K562 (cell line): ENCODE data around the gene TP53I3. TPM values are rescaled to one million over a fixed set of nuclear protein-coding genes. Genes with fewer than 3 reads are reported as not detected.

Experiments used
- ATAC-seq: fragments of 200-7000 bp; cut with Tn5 transposase; 3 replicates; pipeline ENCODE4 v1.9.1; 2020; ENCODE audit warnings: moderate library complexity
- BruUV-seq: library from RNA; stranded (reverse); fragments of 400-500 nt; replicated peaks from 2 replicates; lab custom pipeline; 2021; lab: Mats Ljungman, UMichigan
- CTCF ChIA-PET: fragments of 300-600 bp; formaldehyde crosslinking; extraction: SDS; loops from one replicate; lab custom pipeline; 2021; ENCODE audit warnings: low intra/inter-chr PET ratio; lab: Yijun Ruan, JAX
- POLR2A ChIA-PET: fragments of 300-600, 350-650 bp; sonication (Branson Sonifier 250); formaldehyde crosslinking; extraction: SDS; loops from one replicate; lab custom pipeline; 2021; ENCODE audit warnings: antibody characterized with exemption, inconsistent platforms; lab: Yijun Ruan, JAX
- DNase-seq, 4 experiments: peaks; one replicate each; pipeline versions ENCODE4 v3.0.0 to v3.0.0-alpha.2; 2011 to 2018; ENCODE audit warnings: low spot score in 3 of 4, mixed read lengths in 3 of 4; ENCODE audit errors: extremely low read depth in 1 of 4
- FAIRE-seq: peaks from 2 replicates; lab custom pipeline; 2011; peaks lifted over from hg19 to GRCh38; lab: Jason Lieb, UNC
- H2AFZ ChIP-seq: 2 replicates; pipeline ENCODE4 v1.6.0; 2011; ENCODE audit warnings: low read depth, low read length, control low read depth, inconsistent platforms
- H3K27ac ChIP-seq: fragments of 200-600 bp; 3 replicates; pipeline ENCODE4 v1.8.0; 2011; ENCODE audit warnings: low read depth, mild to moderate bottlenecking, control low read depth, inconsistent platforms, low read length, moderate library complexity, mixed read lengths; ENCODE audit errors: extremely low read depth
- H3K27me3 ChIP-seq, 2 experiments: fragments of 300-600 bp in 1 of 2; 2 replicates in 1 of 2; 3 replicates in 1 of 2; pipeline versions ENCODE4 v1.6.0 to v1.8.0; 2011; ENCODE audit warnings: inconsistent platforms in 2 of 2, low read length in 2 of 2, mild to moderate bottlenecking in 1 of 2, mixed read lengths in 1 of 2, moderate library complexity in 1 of 2; ENCODE audit not compliant: control insufficient read depth in 2 of 2, insufficient read depth in 2 of 2
- H3K36me3 ChIP-seq: fragments of 300-600 bp; 3 replicates; pipeline ENCODE4 v1.8.0; 2011; ENCODE audit warnings: mild to moderate bottlenecking, low read length, inconsistent platforms; ENCODE audit not compliant: control insufficient read depth, insufficient read depth
- H3K4me1 ChIP-seq, 2 experiments: fragments of 200-600 bp in 1 of 2; replicated peaks in 1 of 2; 2 replicates in 1 of 2; 3 replicates in 1 of 2; pipeline versions ENCODE4 v1.5.1 to v1.8.0; 2011; ENCODE audit warnings: inconsistent platforms in 2 of 2, low read length in 2 of 2, mild to moderate bottlenecking in 1 of 2, mixed read lengths in 1 of 2, moderate library complexity in 1 of 2; ENCODE audit not compliant: control insufficient read depth in 2 of 2, insufficient read depth in 2 of 2
- H3K4me2 ChIP-seq: 2 replicates; pipeline ENCODE4 v1.6.1; 2011; ENCODE audit warnings: low read length, control low read depth, inconsistent platforms, mixed read lengths; ENCODE audit not compliant: insufficient read depth
- H3K4me3 ChIP-seq: fragments of 200-600 bp; sonication (generic), shearing (Covaris generic); 2 replicates; pipeline ENCODE4 v1.5.1; 2016; ENCODE audit warnings: control low read depth, inconsistent platforms
- H3K79me2 ChIP-seq: fragments of 200-600 bp; 3 replicates; pipeline ENCODE4 v1.8.0; 2011; ENCODE audit warnings: low read length, inconsistent platforms; ENCODE audit not compliant: control insufficient read depth, insufficient read depth
- H3K9ac ChIP-seq, 2 experiments: 2 replicates each; pipeline versions ENCODE4 v1.6.0 to v1.6.1; 2011; ENCODE audit warnings: low read depth in 2 of 2, low read length in 2 of 2, control low read depth in 1 of 2, inconsistent platforms in 1 of 2, mild to moderate bottlenecking in 1 of 2, mixed read lengths in 1 of 2; ENCODE audit not compliant: insufficient read depth in 1 of 2
- H3K9me1 ChIP-seq: one replicate; pipeline ENCODE4 v1.6.0; 2011; ENCODE audit warnings: inconsistent platforms, mild to moderate bottlenecking, low read length, moderate library complexity; ENCODE audit not compliant: control insufficient read depth, insufficient read depth
- H3K9me3 ChIP-seq: replicated peaks from 2 replicates; pipeline ENCODE4 v1.5.1; 2011; ENCODE audit warnings: low read depth, low read length, inconsistent platforms; ENCODE audit not compliant: control insufficient read depth, insufficient read depth
- H4K20me1 ChIP-seq: replicated peaks from 2 replicates; pipeline ENCODE4 v1.6.1; 2011; ENCODE audit warnings: low read length, inconsistent platforms, mixed read lengths; ENCODE audit not compliant: control insufficient read depth, insufficient read depth
- CCNT2 ChIP-seq: IDR thresholded peaks from 2 replicates; pipeline ENCODE4 v1.6.1; 2011; ENCODE audit warnings: borderline replicate concordance, low read depth, mild to moderate bottlenecking, moderate library complexity, mixed read lengths, low read length; ENCODE audit not compliant: insufficient read length; ENCODE audit errors: extremely low read depth
- CHD1 ChIP-seq: fragments of 200-600 bp; sonication (generic); IDR thresholded peaks from one replicate; pipeline ENCODE4 v1.6.1; 2012; ENCODE audit warnings: mild to moderate bottlenecking, moderate library complexity, low read length, inconsistent platforms
- CHD2 ChIP-seq: IDR thresholded peaks from 2 replicates; pipeline ENCODE4 v1.6.1; 2011; ENCODE audit warnings: low read depth, low read length
- FOXP1 ChIP-seq: sonication (generic); formaldehyde crosslinking; IDR thresholded peaks from 2 replicates; pipeline ENCODE4 v1.8.0; 2022; ENCODE audit warnings: mild to moderate bottlenecking, missing genetic modification reagents
- MECOM ChIP-seq: fragments of 250-450 bp; sonication (Bioruptor Pico); IDR thresholded peaks from 2 replicates; pipeline ENCODE4 v1.8.0; 2022; ENCODE audit warnings: inconsistent platforms
- RAD21 ChIP-seq, 2 experiments: fragments of 250-450 bp in 1 of 2; fragments of 450-650 bp in 1 of 2; sonication (Bioruptor Pico) in 1 of 2; formaldehyde crosslinking in 1 of 2; IDR thresholded peaks in 1 of 2; conservative IDR thresholded peaks in 1 of 2; 2 replicates each; pipeline versions ENCODE4 v1.4.0 to v1.8.0; 2020 to 2022; ENCODE audit warnings: mild to moderate bottlenecking in 2 of 2, moderate library complexity in 1 of 2
- SRSF9 ChIP-seq: fragments of 200-400 bp; formaldehyde crosslinking; IDR thresholded peaks from 2 replicates; pipeline ENCODE4 v1.6.1; 2017; ENCODE audit warnings: low read depth, low read length, borderline replicate concordance
- ZNF507 ChIP-seq: conservative IDR thresholded peaks from 2 replicates; pipeline ENCODE4 v1.6.1; 2017; ENCODE audit warnings: missing genetic modification characterization, missing compliant biosample characterization
- ZNF778 ChIP-seq: fragments of 450-650 bp; formaldehyde crosslinking; IDR thresholded peaks from 2 replicates; pipeline ENCODE4 v1.4.0; 2020; ENCODE audit warnings: mild to moderate bottlenecking, moderate library complexity
- WGBS: fragments of 100-300 bp; shearing (Covaris generic); methylation state at CpG from one replicate; pipeline ENCODE4 v1.1.6; 2016; ENCODE audit warnings: low coverage, mixed read lengths; ENCODE audit not compliant: insufficient coverage; ENCODE audit errors: missing lambda C conversion rate; 5-methylcytosine and 5-hydroxymethylcytosine counted together
- in situ Hi-C: fragments of 300-500 bp; cut with MboI; formaldehyde crosslinking; loops from 4 replicates; pipeline ENCODE4 v1.15.0; 2018; ENCODE audit warnings: inconsistent platforms, mixed read lengths
- intact Hi-C: fragments of 100-400 bp; cut with micrococcal nuclease; formaldehyde crosslinking; loops from 2 replicates; pipeline ENCODE4 v1.14.2; 2022
- polyA plus RNA-seq, 8 experiments: library from polyadenylated mRNA; depleted of rRNA in 4 of 8; stranded (reverse) in 5 of 8; unstranded in 3 of 8; fragments of >200 nt; fragmentation: Nextera tagmentation in 2 of 8; fragmentation: Illumina TruSeq in 1 of 8; extraction: Ambion mirVana in 2 of 8; extraction: Trizol in 1 of 8; gene quantifications; 2 replicates each; pipeline versions ENCODE4 v1.2.1 to v1.2.3, GENCODE V29; 2011 to 2014; ENCODE audit warnings: inconsistent platforms in 1 of 8, missing spikeins in 1 of 8
- total RNA-seq, 7 experiments: library from RNA; depleted of rRNA in 6 of 7; stranded (reverse); fragments of >200 nt in 6 of 7; fragmentation: Illumina TruSeq in 2 of 7; extraction: Trizol in 2 of 7; gene quantifications; 2 replicates each; pipeline versions ENCODE4 v1.2.1 to v1.2.3, GENCODE V29; 2011 to 2021; ENCODE audit warnings: low replicate concordance in 1 of 7
- TF ChIP-seq, protein P1 (sequence below): fragments of 450-650 bp; IDR thresholded peaks from 2 replicates; pipeline ENCODE4 v1.6.1; 2017; ENCODE audit warnings: antibody characterized with exemption, mild to moderate bottlenecking
- TF ChIP-seq, protein P2 (sequence below): sonication (generic); formaldehyde crosslinking; IDR thresholded peaks from 2 replicates; pipeline ENCODE4 v1.8.0; 2023; ENCODE audit warnings: mild to moderate bottlenecking, missing genetic modification reagents
- TF ChIP-seq, protein P3 (sequence below): fragments of 250-450 bp; sonication (Bioruptor Pico); IDR thresholded peaks from 2 replicates; pipeline ENCODE4 v1.4.0; 2020; ENCODE audit warnings: mild to moderate bottlenecking, moderate library complexity, borderline replicate concordance

TP53I3 gene
- total and polyA plus RNA-seq, 9 of the 15 experiments (the other 6 are each of a cell fraction or from before 2014, with no cell fraction given), result 0.65 to 9.5 (median 5.6) TPM

DNA sequence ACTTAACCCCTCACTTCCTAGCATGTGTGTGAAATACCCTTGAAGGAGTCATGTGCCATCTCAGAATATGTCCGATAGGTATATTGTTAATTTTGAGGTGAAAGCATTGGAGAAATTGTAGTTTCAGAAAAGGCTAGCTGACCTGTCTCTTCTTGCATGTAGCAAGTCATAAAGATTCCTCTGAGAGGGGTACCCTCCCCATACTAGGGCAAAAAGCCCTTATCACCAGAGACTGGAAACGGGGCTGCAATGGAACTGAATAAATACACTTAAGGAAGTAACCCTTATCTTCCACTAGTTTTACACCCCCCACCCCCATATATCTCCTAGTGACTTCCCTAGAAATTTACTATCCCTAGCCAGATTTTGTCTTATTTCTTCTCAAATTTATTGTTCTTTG, 6.8 kb downstream of the TP53I3 start (continued):
- TF ChIP-seq, protein P1, sequence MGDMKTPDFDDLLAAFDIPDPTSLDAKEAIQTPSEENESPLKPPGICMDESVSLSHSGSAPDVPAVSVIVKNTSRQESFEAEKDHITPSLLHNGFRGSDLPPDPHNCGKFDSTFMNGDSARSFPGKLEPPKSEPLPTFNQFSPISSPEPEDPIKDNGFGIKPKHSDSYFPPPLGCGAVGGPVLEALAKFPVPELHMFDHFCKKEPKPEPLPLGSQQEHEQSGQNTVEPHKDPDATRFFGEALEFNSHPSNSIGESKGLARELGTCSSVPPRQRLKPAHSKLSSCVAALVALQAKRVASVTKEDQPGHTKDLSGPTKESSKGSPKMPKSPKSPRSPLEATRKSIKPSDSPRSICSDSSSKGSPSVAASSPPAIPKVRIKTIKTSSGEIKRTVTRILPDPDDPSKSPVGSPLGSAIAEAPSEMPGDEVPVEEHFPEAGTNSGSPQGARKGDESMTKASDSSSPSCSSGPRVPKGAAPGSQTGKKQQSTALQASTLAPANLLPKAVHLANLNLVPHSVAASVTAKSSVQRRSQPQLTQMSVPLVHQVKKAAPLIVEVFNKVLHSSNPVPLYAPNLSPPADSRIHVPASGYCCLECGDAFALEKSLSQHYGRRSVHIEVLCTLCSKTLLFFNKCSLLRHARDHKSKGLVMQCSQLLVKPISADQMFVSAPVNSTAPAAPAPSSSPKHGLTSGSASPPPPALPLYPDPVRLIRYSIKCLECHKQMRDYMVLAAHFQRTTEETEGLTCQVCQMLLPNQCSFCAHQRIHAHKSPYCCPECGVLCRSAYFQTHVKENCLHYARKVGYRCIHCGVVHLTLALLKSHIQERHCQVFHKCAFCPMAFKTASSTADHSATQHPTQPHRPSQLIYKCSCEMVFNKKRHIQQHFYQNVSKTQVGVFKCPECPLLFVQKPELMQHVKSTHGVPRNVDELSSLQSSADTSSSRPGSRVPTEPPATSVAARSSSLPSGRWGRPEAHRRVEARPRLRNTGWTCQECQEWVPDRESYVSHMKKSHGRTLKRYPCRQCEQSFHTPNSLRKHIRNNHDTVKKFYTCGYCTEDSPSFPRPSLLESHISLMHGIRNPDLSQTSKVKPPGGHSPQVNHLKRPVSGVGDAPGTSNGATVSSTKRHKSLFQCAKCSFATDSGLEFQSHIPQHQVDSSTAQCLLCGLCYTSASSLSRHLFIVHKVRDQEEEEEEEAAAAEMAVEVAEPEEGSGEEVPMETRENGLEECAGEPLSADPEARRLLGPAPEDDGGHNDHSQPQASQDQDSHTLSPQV, result no peak
- TF ChIP-seq RAD21 (CRISPR knock-in tag; conservative IDR thresholded peaks at IDR 0.05 in 1 of 2, IDR thresholded peaks at IDR 0.05 in 1 of 2), result no peak
- TF ChIP-seq, all 486 proteins: peak for 0

DNA sequence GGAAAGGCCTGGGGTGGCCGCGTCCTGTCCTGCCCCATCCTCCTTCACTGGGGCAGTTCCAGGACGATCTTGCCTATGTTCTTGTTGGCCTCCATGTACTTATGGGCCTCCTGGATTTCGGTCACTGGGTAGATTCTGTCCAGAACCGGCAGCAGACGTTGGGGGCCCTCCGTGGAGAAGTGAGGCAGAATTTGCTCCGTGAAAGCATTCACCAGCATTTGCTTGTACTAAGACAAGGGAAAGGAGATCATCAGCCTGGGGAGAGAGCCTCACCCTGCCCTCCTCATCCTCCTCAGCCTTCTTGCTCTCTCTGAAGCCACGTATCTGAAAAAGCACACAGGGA, 7.1 kb downstream of the TP53I3 start:
- POLR2A ChIA-PET, result interaction anchor here (0.6 to 1.8 kb wide), 5 partner anchors 25 to 1801 kb away, joined by 3 to 8 read pairs (median 6); partner anchors contain the start of genes ASXL2 and ATAD2B
- TF ChIP-seq CHD2 (no peak), MECOM (no peak), ZNF778 (CRISPR knock-in tag) (no peak), CHD1 (peak; percentile 22), SRSF9 (no peak), FOXP1 (CRISPR knock-in tag) (peak; percentile 52; the same call in 1 of the 2 replicates), CCNT2 (no peak), ZNF507 (tag) (no peak)
- TF ChIP-seq, protein P2, sequence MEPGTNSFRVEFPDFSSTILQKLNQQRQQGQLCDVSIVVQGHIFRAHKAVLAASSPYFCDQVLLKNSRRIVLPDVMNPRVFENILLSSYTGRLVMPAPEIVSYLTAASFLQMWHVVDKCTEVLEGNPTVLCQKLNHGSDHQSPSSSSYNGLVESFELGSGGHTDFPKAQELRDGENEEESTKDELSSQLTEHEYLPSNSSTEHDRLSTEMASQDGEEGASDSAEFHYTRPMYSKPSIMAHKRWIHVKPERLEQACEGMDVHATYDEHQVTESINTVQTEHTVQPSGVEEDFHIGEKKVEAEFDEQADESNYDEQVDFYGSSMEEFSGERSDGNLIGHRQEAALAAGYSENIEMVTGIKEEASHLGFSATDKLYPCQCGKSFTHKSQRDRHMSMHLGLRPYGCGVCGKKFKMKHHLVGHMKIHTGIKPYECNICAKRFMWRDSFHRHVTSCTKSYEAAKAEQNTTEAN (CRISPR knock-in tag), result no peak
- TF ChIP-seq, protein P3, sequence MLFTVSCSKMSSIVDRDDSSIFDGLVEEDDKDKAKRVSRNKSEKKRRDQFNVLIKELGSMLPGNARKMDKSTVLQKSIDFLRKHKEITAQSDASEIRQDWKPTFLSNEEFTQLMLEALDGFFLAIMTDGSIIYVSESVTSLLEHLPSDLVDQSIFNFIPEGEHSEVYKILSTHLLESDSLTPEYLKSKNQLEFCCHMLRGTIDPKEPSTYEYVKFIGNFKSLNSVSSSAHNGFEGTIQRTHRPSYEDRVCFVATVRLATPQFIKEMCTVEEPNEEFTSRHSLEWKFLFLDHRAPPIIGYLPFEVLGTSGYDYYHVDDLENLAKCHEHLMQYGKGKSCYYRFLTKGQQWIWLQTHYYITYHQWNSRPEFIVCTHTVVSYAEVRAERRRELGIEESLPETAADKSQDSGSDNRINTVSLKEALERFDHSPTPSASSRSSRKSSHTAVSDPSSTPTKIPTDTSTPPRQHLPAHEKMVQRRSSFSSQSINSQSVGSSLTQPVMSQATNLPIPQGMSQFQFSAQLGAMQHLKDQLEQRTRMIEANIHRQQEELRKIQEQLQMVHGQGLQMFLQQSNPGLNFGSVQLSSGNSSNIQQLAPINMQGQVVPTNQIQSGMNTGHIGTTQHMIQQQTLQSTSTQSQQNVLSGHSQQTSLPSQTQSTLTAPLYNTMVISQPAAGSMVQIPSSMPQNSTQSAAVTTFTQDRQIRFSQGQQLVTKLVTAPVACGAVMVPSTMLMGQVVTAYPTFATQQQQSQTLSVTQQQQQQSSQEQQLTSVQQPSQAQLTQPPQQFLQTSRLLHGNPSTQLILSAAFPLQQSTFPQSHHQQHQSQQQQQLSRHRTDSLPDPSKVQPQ (CRISPR knock-in tag), result no peak

More for the DNA sequence above, 7.1 kb downstream of the TP53I3 start:
- Histone ChIP-seq H3K9me3 (no peaks in the 10 kb centered on the region), H3K9ac (peak overlapping the region; percentile 66 to 92), H3K27ac (peak overlapping the region; percentile 60), H3K4me2 (peak overlapping the region; percentile 99), H3K36me3 (peaks cover 32% of the 10 kb centered on the region), H3K4me1 (peaks cover 9 to 15% of the 10 kb centered on the region in 2 experiments; a peak in 4 of 5 replicates), H3K79me2 (peaks cover 36% of the 10 kb centered on the region), H2AFZ (peak overlapping the region; percentile 82), H3K4me3 (peak overlapping the region; percentile 58), H3K9me1 (no peaks in the 10 kb centered on the region), H4K20me1 (no peaks in the 10 kb centered on the region), H3K27me3 (no peaks in the 10 kb centered on the region)
- ATAC-seq (no peak), DNase-seq (peak in 2 of 4 experiments; percentile 6 to 28), FAIRE-seq (peak; percentile 78)
- in situ Hi-C loops, result no loop called here
- 6% methylated on average over 9 of the region's 9 CpGs for WGBS
- intact Hi-C loops, result loop anchor here (2.0 kb wide), 2 partner anchors 87 to 151 kb away; partner anchors contain the start of gene ATAD2B
- no TSS peak for BruUV-seq
- CTCF ChIA-PET, result no interaction called here
